ENCODE results near the gene KIR3DL2. TPM values are rescaled to one million over a fixed set of nuclear protein-coding genes. Genes with fewer than 3 reads are reported as not detected.
"Not testable (repeated sequence)": the region's sequence is repeated elsewhere in the genome, so short reads cannot be mapped to it uniquely, and the experiment has no call there.

Gene KIR3DL2
- total RNA-seq, 1 experiment from 2014 or later = not detected

- Histone ChIP-seq H3K79me2 (ENCODE audit: low read depth) (no peaks in the 10 kb centered on the region), H3K9me3 (ENCODE audit: insufficient read depth, low read depth) (no peaks in the 10 kb centered on the region), H3K27ac (no peak overlapping the region), H3K4me2 (no peak overlapping the region), H3K9me2 (ENCODE audit: insufficient read depth) (no peaks in the 10 kb centered on the region), H2AFZ (no peak overlapping the region), H3K4me1 (replicated peaks; ENCODE audit: insufficient read depth) (no peaks in the 10 kb centered on the region), H3K4me3 (no peak overlapping the region), H3K27me3 (ENCODE audit: insufficient read depth, low read depth) (peaks cover 96% of the 10 kb centered on the region), H3K36me3 (ENCODE audit: low read depth) (no peaks in the 10 kb centered on the region), H3F3A (ENCODE audit: insufficient read depth, low read depth) (no peaks in the 10 kb centered on the region), H4K20me1 (ENCODE audit: insufficient read depth) (no peaks in the 10 kb centered on the region)
- TF ChIP-seq EZH2 (IDR thresholded peaks at IDR 0.05; ENCODE audit: low read depth) (no peak), CTCF (conservative IDR thresholded peaks at IDR 0.05) (no peak)
- intact Hi-C loops (cut with micrococcal nuclease; ENCODE audit: unreplicated experiment) = no loop called here
- ChIA-PET POLR2A (ENCODE audit: unreplicated experiment) (no interaction called here), CTCF (no interaction called here)
- no TSS peak for BruUV-seq (replicated peaks)
- DNase-seq = no peak
Measured at GRCh38 chr19:54805665-54806515, 44.4 kb upstream of the KIR3DL2 start.

GRCh38 chr19:54806516-54806838 lies 43.8 kb upstream of the KIR3DL2 start:
- H3K9me3 ChIP-seq (ENCODE audit: insufficient read depth, low read depth) = no peaks in the 10 kb centered on the region
- H3K27me3 ChIP-seq (ENCODE audit: insufficient read depth, low read depth) = peaks cover 94% of the 10 kb centered on the region
- H3K9me2 ChIP-seq (ENCODE audit: insufficient read depth) = no peaks in the 10 kb centered on the region
- no peak overlapping the region for H3K27ac ChIP-seq
- H3F3A ChIP-seq (ENCODE audit: insufficient read depth, low read depth) = no peaks in the 10 kb centered on the region
- no peaks in the 10 kb centered on the region for H3K4me1 ChIP-seq (replicated peaks; ENCODE audit: insufficient read depth)
- H3K4me3 ChIP-seq = no peak overlapping the region
- no peaks in the 10 kb centered on the region for H4K20me1 ChIP-seq (ENCODE audit: insufficient read depth)
- no peaks in the 10 kb centered on the region for H3K79me2 ChIP-seq (ENCODE audit: low read depth)
- no peak for TF ChIP-seq CTCF (conservative IDR thresholded peaks at IDR 0.05)
- no peak for TF ChIP-seq EZH2 (IDR thresholded peaks at IDR 0.05; ENCODE audit: low read depth)
- no peak overlapping the region for H2AFZ ChIP-seq
- intact Hi-C loops (cut with micrococcal nuclease; ENCODE audit: unreplicated experiment) = no loop called here
- BruUV-seq (replicated peaks) = no TSS peak
- no peak overlapping the region for H3K4me2 ChIP-seq
- POLR2A ChIA-PET (ENCODE audit: unreplicated experiment) = no interaction called here
- no peaks in the 10 kb centered on the region for H3K36me3 ChIP-seq (ENCODE audit: low read depth)
- CTCF ChIA-PET = no interaction called here
- DNase-seq = no peak

- DNase-seq; H2AFZ ChIP-seq; BruUV-seq (replicated peaks); H3K9me2 ChIP-seq (ENCODE audit: insufficient read depth); H3K36me3 ChIP-seq (ENCODE audit: low read depth); H3K9me3 ChIP-seq (ENCODE audit: insufficient read depth, low read depth); H3K4me1 ChIP-seq (replicated peaks; ENCODE audit: insufficient read depth); H3K4me3 ChIP-seq; H3K4me2 ChIP-seq; H3K27ac ChIP-seq; H3F3A ChIP-seq (ENCODE audit: insufficient read depth, low read depth); POLR2A ChIA-PET (ENCODE audit: unreplicated experiment); intact Hi-C loops (cut with micrococcal nuclease; ENCODE audit: unreplicated experiment); H4K20me1 ChIP-seq (ENCODE audit: insufficient read depth); H3K79me2 ChIP-seq (ENCODE audit: low read depth); CTCF ChIA-PET: not testable (repeated sequence)
- H3K27me3 ChIP-seq (ENCODE audit: insufficient read depth, low read depth) = peaks cover 71% of the 10 kb centered on the region
Measured at GRCh38 chr19:54814571-54814970, 35.7 kb upstream of the KIR3DL2 start.

GRCh38 chr19:54816251-54816650 lies 34.0 kb upstream of the KIR3DL2 start, which contains the start of gene KIR3DL1:
TSS of gene KIR3DL1 (plus strand) at chr19:54816468.
- H3K4me3 ChIP-seq; H3K27ac ChIP-seq; H3K79me2 ChIP-seq (ENCODE audit: low read depth); H2AFZ ChIP-seq; H3K4me2 ChIP-seq; H3K36me3 ChIP-seq (ENCODE audit: low read depth); intact Hi-C loops (cut with micrococcal nuclease; ENCODE audit: unreplicated experiment); CTCF ChIA-PET; BruUV-seq (replicated peaks); H3K9me3 ChIP-seq (ENCODE audit: insufficient read depth, low read depth); POLR2A ChIA-PET (ENCODE audit: unreplicated experiment); H4K20me1 ChIP-seq (ENCODE audit: insufficient read depth); H3K9me2 ChIP-seq (ENCODE audit: insufficient read depth); H3F3A ChIP-seq (ENCODE audit: insufficient read depth, low read depth); DNase-seq; H3K4me1 ChIP-seq (replicated peaks; ENCODE audit: insufficient read depth): not testable (repeated sequence)
- peaks cover 64% of the 10 kb centered on the region for H3K27me3 ChIP-seq (ENCODE audit: insufficient read depth, low read depth)
